GM19452 (cell line): ENCODE measurements around the gene MFAP4.
"Not testable (repeated sequence)": the region's sequence is repeated elsewhere in the genome, so short reads cannot be mapped to it uniquely, and the experiment has no call there.

ENCODE experiments used
- ATAC-seq: cut with Tn5 transposase; IDR thresholded peaks from one replicate; pipeline ENCODE4 v1.9.1; 2021; ENCODE audit not compliant: unreplicated experiment

MFAP4 gene

GRCh38 chr17:19354748-19355147 is 32.2 kb downstream of the MFAP4 start:
- ATAC-seq, result no peak

GRCh38 chr17:19353401-19353800 is 33.6 kb downstream of the MFAP4 start:
- ATAC-seq, result not testable (repeated sequence)

- no peak for ATAC-seq
Observed at GRCh38 chr17:19348806-19349205, 38.2 kb downstream of the MFAP4 start.

GRCh38 chr17:19348081-19348650 is 38.8 kb downstream of the MFAP4 start:
- no peak for ATAC-seq

GRCh38 chr17:19347323-19348080 is 39.5 kb downstream of the MFAP4 start:
- no peak for ATAC-seq

- no peak for ATAC-seq
Observed at GRCh38 chr17:19346351-19347255, 40.4 kb downstream of the MFAP4 start.

- ATAC-seq, result no peak
Observed at GRCh38 chr17:19345486-19346350, 41.3 kb downstream of the MFAP4 start.

- ATAC-seq, result no peak
Observed at GRCh38 chr17:19345067-19345460, 41.9 kb downstream of the MFAP4 start.

- no peak for ATAC-seq
Observed at GRCh38 chr17:19344311-19345066, 42.5 kb downstream of the MFAP4 start.

GRCh38 chr17:19343671-19344151 is 43.3 kb downstream of the MFAP4 start:
- no peak for ATAC-seq

- no peak for ATAC-seq
Observed at GRCh38 chr17:19343256-19343630, 43.7 kb downstream of the MFAP4 start.

GRCh38 chr17:19342611-19343255 is 44.3 kb downstream of the MFAP4 start:
- ATAC-seq, result no peak

- no peak for ATAC-seq
Observed at GRCh38 chr17:19341641-19342610, 45.1 kb downstream of the MFAP4 start.

- ATAC-seq, result no peak
Observed at GRCh38 chr17:19341211-19341631, 45.8 kb downstream of the MFAP4 start.

- no peak for ATAC-seq
Observed at GRCh38 chr17:19339341-19339815, 47.6 kb downstream of the MFAP4 start.

- no peak for ATAC-seq
Observed at GRCh38 chr17:19338031-19338990, 48.7 kb downstream of the MFAP4 start.

GRCh38 chr17:19337712-19338023 is 49.3 kb downstream of the MFAP4 start:
- no peak for ATAC-seq
